ENCODE measurements around the gene MORN1.

The MORN1 gene

DNA sequence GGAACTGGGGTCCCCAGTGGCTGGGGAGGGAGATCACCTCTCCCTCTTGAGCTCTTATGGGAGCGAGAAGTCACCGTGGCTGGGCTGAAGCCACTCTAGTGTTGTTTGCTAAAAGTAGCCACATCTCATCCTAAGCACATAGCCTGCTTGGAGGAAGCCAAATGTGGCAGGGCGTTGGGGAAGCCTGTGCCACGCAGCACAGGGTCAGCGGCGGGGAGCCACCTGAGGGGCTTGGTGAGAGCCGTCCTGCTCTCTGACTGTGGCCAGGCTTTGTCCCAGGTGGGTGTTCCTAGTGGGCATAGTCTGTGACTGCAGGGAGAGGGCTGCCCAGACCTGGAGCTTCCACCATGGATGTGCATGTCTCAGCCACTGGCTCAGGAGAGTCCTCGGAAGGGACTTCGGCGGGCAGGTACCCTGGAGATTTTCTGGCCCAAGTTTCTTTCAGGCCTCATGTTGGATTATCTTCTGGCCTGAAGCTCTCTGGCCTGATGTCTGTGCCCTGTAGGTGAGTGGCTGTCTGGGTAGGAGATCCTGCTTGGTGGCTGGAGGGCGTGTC is 38.9 kb downstream of the MORN1 start:
- no peak for DNase-seq (ENCODE audit: low read depth in 2 of 2)

DNA sequence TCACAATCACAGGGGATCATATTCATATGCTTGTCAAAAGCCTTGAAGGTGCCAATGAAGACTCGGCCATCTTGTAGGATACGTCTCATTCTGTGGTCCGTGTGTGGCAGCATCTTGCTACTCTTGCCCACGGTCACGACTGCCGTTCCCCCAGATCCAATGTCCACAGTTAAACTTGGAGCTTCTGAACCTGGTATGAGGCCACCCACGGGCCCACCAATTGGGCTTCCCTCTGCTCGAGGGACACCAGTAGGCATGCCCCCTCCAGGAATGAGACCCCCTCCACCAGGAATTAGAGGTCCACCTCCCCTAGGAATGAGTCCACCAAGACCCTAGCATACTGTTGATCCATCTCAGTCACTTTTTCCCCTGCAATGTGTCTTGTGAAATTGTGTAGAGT is 39.6 kb downstream of the MORN1 start:
- no peak for DNase-seq (ENCODE audit: low read depth in 2 of 2)

DNA sequence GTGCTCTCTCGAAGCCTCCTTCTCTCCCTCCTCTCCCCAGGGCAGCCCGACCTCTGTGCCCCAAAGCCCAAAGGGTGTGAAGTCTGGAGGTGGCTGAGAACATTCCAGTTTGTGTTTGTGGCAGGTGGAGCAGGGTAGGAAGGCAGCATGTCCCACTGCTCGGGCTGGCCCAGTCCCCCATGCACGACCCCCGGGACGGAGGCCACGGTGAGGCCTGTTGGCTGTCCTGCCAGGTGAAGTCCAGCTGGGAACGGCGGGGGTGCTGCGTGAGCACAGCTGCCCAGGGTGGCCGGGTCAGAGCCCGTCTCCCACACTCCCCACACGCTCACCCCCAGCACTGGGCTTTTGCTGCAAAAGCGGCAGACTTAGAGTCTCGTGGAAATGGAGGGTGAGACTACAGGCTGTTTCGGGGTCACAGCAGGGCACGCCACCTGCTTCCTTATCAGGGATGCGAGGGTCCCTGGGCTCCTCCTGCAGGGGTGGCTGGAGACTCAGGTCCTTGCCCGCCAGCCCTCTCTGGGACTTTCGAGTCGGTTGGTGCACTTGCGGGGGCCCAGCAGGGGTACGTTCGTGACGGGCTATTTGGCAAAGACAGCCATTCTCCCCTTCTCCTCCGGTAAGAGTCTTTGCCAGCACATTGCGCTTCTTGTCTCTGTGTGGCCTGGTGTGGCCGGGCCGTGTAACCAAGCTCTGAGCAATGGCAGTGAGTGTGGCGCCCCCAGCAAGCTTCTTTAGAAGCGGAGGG is 40.3 kb downstream of the MORN1 start:
- DNase-seq (ENCODE audit: low read depth in 2 of 2) = no peak

DNA sequence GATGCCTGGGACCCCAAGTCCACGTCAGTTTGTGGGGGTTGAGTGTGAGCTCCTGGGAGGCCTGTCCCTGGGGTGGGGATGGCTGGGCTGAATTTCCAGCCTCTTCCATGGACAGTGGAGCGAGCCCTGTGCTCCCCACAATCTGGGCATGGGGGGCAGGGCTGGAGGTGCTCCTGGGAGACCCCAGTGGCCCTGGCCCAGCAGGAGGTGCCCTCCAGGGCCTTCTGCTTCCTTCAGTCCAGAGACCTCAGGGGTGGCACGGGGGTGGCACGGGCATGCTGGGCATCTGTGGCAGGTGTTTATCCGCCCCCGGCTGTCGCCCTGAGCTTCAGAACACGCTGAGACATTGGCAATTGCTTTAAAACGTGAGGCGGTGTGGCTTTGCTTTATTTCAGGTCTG is 40.9 kb downstream of the MORN1 start:
- no peak for DNase-seq (ENCODE audit: low read depth in 2 of 2)

DNA sequence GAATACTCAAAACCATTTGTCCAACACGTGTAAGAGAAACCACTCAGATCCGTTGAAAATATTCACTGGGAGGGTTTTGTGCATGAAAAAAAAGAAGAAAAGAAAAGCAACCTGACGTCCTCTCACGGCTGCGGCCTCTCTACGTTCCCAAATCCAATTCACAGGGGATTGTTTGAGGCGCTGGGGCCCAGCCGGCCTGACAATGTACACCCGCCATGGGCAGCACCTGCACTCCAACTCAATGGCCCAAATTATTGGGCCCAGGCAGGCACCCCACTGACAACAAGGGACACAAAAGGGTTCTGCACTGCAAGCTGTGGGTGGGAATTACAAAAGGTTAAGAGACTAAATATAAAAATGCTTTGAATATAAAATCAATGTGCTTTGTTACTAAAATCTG is 41.5 kb downstream of the MORN1 start:
- no peak for DNase-seq (ENCODE audit: low read depth in 2 of 2)

DNA sequence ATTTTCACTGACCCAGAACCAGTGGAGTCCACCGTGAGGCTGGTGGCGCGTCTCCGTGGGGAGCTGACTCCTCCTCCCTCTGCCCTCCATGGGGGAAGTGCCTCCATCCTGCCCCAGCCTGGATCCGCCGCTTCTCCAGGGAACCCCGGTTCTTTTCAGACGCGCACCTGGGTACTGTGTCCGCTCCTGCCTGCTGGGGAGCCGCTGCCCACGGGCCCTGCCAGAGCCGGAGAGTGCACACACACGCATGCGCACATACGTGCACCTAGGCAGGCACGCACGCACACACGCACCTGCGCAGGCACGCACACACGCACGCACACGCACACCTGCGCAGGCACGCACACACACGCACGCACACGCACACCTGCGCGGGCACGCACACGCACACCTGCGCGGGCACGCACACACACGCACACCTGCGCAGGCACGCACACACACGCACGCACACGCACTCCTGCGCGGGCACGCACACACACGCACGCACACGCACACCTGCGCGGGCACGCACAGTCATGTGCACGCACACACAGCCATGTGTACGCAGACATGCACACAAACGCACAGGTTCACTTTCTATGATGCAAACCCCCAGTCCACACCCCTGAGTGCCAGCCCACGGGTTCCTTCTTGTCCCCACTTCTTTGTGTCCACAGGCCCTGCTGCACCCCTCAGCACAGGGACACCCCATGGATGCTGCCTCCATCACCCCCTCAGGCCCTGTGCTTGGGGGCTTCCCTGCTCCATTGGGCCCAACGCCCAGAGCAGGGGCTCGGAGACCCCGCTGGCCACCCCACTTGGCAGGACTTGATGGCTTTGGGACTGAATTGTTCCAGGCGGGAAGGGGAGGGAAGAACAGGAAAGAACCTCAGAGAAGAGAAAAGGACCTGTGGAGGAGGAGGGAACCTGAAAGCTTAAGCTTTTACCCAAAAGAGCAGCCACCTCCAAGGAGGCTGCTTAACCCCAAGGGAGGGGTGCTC is 42.7 kb downstream of the MORN1 start:
- DNase-seq (ENCODE audit: low read depth in 2 of 2) = no peak

DNA sequence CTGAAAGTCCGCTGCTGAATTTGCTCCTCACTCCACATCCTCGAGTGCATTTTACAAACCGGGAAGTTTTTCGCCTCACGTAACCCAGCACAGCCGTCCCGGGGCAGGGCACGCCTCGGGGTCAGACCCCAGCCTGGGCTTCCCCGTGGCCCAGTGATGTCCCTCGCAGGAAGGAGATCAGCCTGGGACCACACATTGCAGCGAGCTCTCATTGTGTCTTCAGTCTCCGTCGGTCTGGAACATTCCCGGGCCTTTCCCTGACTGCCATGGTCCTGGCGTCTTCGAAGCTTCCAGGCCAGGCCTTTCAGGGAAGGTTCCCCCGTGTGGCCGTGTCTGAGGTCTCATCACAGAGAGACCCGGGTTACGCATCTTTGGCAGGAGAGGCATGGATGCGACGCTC is 43.5 kb downstream of the MORN1 start:
- no peak for DNase-seq (ENCODE audit: low read depth in 2 of 2)

DNA sequence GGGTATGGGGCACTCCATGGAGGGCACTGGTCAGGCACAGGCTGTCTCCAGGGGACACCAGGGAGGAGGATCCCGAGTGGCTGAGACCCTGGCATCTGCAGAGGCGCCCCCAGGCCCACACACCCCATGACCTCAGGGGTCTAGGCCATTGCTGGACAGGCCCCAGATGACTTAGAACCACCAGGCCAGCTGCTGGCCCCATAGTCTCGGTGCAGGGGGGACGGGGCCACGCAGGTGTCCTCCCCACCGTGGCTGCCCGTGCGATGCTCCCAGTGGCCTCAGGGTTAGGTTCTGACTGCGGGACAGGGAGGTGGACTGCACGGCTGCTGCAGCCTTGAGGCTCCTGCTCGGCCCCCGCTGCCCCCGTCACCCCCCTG is 44.0 kb downstream of the MORN1 start:
- no peak for DNase-seq (ENCODE audit: low read depth in 2 of 2)

DNA sequence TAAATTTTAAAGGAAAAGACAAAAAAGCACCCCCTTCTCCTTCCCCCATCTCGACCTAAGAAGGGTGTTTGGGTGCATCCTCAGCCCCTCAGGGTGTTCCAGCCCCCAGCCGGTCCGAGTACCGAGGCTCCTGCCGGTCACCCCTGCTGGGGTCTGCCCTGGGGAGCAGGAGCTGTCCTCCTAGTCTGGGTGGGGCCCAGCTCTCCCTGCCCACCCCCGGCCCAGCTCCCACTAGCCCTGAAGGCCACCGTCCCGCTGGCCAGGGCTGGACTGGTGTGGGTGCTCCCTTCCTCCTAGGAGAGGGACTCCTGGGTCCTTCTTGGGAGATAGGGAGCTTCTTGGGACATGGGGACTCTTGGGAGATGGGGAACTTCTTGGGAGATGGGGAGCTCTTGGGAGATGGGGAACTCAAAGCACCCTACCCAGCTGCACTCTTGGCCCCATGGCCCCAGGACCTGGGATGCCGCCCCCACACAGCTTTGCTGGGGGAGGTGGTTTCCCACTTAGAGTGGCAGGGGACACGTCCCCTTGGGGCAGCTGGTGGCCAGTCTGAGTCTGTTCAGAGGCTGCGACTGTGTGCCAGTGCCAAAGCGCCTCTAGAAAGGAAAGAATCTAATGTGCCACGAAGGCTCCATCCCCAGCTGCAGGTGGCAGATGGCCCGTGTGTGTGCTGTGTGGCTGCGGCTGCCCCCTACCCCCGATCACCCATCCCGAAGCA is 44.5 kb downstream of the MORN1 start:
- no peak for DNase-seq (ENCODE audit: low read depth in 2 of 2)

DNA sequence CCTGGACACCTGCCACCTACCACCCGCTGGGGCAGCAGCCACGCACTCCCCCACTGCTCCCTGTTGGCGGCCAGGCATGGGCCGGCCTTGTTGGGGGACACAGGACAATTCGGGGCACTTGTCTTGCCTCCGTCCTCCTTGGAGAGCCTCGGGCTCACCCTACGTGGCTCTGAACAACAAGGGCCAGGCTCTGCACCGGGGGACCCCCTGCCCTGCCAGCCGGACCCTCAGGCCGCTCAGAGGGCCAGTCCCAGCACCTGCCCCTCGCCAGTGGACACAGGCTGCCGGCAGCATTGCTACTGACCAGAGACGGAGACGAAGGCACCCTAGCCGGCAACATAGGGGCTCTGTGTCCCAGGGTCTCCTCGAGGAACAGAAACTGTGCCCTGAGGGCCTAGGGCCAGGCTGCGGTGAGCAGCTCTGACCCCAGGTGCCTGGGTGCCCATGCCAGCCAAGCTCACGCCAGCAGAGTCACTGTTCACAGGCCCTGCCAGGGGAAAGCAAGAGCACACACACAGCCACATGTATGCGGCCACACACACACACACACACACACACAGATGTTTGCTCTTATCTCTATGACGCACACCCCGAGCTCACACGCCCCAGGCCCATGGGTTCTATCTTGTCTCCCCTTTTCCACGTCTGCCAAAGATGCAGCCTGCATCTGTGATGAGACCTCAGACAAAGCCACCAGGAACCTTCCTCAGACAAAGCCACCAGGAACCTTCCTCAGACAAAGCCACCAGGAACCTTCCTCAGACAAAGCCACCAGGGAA is 45.9 kb downstream of the MORN1 start:
- DNase-seq (ENCODE audit: low read depth in 2 of 2) = no peak

DNA sequence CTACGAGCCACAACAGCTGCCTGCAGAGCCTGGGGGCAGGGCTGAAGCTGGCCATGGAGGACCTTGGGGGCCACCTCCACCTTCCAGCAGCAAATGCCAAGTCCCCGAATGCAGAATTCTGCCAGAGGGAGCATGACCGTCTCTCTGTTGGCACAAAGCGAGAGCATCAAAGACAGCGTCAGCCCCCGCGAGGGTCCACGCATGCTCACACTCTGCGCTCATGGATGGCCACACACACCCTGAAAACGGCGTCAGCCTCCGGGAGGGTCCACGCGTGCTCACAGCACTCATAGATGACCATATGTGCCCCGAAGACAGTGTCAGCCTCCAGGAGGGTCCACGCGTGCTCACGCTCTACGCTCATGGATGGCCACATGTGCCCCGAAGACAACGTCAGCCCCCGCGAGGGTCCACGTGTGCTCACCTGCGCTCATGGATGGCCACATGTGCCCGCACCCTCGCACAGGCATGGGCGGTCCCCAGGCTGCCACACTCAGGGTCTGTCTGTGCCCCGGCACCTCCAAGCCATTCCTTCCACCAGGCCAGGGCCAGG is 46.5 kb downstream of the MORN1 start:
- DNase-seq (ENCODE audit: low read depth in 2 of 2) = no peak

DNA sequence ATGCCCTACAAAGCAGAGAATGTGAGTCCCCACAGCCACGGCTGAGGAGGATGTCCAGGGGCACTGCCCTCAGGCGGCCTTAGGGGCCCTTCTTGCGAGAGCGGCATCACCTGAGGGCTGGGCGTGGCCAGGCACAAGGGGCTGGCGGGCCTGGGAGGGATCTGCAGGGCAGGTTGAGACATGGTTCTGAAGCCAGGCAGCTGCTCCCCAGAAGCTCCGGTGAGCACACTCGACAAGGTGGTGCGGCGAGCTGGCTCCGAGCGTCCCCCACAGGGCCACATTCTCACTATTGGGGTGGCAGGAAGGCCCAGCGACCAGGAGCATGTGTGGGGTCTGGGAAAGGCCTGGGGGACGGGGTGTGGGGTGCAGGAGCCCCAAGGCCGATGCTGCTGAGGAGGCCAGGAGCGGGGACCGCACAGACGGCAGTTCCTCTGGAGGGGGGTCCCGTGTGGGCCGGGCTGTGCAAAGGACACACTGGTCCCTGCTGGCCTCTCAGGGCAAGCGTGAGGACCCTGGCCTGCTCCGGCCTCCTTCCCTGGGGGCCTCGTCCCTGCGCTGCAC is 47.2 kb downstream of the MORN1 start:
- no peak for DNase-seq (ENCODE audit: low read depth in 2 of 2)

DNA sequence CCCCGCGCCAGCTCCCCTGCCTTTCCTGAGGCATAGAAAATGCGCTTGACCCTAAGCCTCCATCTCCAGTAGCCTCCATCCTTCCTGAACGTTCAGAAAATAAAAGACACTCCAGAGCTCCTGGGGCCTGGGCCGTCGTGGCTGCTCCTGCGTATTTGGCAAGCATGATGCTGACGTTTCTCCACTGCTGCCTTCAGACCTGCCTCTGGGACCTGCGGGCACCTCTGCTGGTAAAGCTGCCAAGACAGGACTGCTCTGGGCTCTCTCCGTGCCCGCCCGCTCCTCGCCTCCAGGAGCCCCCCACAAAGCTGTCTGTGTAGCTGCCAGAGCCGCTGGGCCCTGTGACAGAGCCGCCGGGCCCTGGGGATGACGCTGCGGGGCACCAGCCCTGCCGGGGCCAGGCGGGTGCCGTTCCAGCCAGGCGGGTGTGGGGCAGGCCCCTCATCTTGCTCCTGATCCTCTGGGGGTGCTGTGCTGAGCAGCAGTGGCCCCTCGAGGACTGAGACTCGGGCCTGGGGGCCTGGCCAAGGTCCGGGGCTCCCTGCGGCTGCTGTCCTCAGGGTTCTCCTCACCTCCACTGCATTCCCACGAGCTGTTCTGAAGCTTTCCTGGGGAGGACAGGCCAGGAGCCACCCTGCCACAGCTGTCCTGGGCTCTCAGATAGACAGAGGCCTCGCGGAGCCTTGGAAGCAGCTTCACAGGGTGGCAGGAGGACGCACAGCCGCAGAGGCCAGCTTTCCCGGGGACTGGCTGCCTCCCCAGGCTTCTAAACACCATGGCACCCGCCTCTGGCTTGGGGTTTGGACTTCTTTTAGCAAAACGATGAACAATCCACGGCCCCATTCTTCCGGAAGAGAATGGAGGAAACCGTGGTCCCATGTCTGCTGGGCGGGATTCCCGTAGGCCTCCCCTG is 48.1 kb downstream of the MORN1 start:
- DNase-seq (ENCODE audit: low read depth in 2 of 2) = no peak

DNA sequence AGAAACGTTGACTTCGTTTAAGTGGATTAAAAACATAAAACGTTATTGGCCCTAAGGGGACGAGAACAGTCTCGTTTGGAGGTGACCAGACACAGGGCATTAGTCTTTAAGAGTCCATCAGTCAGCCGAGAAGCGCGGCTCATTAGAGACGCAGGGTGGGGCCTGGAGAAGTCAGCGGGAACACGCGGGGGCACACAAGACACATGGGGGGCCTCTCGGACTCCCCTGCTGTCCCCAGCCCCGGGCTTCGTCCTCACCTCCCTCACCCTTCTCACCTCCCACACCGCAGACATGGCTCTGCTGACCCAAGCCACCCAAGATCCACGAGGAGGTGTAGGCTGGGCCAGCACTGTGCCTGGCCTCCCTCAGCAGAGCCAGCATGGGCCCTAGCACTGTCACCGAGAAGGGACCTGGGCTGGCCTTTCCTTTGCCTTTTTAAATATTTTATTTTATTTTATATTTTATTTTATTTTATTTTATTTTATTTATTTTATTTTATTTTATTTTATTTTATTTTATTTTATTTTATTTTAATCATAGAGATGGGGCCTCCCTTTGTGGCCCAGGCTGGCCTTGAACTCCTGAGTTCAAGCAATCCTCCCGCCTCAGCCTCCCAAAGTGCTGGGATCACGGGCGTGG is 48.9 kb downstream of the MORN1 start:
- DNase-seq (ENCODE audit: low read depth in 2 of 2) = no peak

DNA sequence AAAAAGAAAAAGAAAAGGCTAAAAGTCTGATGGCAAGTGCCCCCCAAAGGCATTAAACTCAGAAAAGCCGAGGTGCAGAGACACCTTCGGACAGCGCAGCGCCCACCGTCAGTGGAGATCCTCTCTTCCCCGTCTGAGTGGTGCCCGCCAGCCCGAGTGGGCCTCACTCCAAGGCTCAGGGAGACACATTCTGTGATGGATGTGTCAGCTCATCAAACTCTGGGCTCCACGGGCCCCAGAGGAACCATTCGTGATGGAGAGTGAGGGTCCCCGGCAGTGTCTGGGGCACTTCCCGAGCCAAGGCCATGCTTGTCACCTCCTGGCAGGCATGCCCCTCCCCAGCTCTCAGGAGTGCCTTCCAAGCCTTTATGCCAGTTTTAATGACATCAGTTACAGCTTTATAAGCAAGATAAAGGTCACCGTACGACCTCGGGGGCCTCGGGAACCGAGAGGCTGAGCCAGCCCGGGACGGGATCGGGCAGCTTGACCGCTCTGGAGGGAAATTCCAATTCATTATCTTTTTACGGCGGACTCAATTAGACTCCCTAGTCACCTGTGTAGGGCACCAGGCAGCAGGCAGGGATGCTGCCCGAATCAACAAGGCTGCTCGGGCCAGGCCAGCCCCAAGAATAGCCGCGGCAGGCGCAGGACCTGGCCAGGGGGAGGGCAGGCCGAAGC is 49.5 kb downstream of the MORN1 start:
- DNase-seq (ENCODE audit: low read depth in 2 of 2) = no peak

DNA sequence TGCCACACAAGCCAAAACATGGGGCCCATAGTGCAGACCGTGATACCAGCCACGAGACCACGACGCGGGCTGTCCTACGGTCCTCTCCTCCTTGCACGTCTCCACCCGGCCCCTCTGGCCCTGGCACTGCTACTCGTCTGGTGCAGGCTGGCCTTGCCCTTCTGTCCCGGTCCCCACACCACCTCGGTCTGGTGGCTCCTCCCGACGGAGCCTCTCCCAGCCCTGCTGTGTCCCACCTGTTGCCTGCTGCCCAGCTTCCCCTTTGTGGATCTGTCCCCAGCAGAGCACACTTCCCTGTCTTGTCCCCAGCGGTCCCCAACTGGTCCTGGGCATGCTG is 50.5 kb downstream of the MORN1 start:
- DNase-seq (ENCODE audit: low read depth in 2 of 2) = no peak

DNA sequence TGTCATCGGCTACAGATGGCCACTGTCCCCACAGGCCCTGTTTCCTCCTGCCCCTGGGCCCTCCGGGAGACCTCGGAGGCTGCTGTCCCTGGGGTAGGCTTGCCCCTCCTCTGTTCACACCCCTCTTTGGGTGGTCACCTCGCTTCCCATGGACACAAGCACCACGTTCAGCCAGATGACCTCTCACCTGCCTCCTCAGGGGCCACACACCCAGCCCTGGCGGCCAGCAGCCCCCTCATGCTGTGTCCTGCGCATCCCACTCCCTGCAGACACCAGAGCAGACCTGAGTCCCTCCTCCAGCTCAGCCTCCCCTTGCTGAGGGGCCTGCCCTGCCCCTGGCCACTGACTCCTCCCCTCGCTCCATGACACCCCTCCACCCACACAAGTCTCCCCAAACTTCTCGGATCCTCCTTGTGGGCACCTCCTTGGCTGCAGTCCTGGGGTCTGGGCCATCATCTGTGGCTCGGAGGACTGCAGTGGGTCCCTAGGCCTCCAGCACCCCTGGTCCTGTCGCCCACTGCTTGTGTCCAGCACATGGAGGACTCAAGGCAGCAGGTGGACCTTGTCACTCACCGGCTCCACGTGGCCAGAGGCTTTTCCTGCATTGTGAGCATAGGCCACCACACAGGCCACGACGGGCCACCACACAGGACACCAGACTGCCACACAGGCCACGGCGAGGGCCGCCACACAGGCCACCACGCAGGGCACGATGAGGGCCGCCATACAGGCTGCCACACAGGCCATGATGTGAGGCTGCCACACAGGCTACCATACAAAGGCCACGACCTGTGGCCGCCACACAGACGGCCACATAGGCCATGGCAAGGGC is 51.1 kb downstream of the MORN1 start:
- DNase-seq (ENCODE audit: low read depth in 2 of 2) = no peak
